ENCODE data around the gene CCDC82. TPM values are rescaled to one million over a fixed set of nuclear protein-coding genes. Genes with fewer than 3 reads are reported as not detected.

Gene CCDC82
- total RNA-seq, 1 donor from 2014 or later, result 68.8 TPM

DNA sequence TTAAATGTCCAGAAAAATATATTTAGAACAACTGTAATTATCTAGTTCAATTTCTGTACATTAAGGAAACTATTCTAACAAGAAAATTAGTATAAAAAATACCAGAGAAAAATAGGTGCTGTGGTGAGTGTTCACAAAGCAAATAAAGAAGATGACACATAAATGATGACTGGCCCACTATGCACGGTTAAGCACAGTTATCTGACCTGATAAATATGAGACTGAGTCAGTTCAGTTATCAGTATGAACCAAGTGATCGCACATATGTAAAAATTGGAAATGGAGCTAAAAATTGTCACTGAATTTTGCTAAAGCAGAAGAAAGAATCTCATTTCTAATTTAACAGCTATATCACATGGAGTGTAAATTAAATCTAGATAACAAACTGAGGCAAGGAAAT, 27.9 kb downstream of the CCDC82 start:
- no peak for DNase-seq

DNA sequence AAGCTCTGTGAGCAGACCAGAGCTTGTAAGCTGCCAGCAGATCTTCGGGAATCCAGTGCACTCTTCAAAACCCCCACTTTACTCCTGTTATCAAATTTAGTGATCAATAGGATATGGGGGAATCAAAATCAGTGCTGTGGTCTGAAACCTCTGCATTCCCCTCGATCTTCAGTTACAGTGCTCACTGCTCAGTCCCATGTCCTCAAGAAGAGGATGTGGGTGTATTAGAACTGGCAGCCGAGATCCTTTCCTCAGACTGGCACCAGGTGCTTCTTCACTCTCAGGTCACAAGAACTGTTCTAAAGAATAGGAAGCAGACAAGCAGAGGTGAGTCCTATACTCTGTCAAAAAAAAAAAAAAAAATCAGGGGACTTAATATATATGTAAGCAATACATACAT, 31.4 kb downstream of the CCDC82 start:
- no peak for DNase-seq

DNA sequence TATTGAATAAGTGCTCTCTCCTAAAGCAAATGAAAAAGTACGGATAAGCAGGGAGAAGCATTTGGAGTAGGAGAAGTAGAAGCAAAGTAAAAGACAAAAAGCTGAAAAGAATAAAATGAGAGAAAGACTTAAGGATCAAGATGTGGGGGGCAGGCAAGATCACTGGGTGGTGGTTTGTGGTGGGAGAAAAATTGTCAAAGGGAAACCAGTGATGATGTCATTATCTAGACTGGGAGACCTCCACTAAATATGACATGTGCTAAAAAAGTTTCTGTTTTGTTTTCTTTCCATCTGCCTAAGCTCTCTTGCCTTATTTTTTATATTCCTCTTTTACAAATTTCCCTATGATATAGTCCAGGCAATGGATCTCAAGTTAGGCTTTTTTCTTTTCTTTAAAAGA, 31.9 kb downstream of the CCDC82 start:
- no peak for DNase-seq

DNA sequence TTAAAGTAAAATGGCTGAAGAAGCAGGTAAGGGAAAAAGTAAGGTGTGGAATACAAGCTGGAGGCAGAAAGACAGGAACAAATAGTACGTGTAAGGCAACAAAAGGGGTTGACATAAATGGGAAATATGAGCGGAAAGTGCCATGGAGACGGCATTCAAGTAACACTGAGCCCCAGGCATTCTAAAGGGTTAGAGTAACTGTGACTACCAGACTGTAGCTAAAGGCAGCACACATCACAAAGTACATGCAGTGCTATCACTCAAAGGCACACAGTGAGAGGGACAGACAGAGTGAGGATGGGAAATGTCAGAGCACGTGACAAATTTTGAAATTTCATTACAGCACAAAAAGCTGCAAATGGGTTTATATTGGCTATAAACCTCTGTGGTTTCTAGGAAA, 32.9 kb downstream of the CCDC82 start:
- DNase-seq, result no peak

DNA sequence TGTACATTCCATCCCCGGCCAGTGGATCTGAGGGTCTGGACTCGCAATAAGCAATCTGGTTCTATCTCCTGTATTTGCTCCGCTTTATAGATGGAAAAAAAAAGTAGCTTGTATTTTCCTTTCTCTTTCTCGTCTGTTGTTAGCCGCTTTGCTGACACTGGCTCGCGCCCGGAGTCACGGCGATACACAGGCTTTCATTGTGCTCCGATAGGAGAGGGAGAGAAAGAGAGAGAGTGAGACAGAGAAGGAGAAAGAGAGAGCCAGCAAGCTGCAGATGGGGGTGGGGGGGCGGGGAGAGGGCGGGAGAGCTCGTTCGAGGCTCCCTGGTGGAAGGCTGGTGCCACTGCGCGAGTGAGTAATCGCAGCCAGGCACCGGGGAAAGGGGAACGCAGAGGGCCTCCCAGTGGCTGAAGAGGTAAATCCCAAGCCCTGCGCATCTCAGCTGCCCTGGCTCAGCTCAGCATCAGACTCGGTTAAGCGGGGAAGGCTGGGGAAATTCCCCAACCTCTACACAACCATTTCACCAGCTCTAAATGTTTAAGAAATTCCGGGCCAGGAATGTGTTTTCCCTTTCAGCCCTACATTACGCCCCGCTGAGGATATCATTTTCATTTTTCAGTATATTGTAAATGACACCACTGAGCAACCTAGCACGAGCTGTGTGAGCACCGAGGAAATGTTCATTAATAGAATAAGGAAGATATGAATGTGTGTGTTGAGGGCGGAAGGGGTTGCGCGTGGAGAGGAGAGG, 46.6 kb downstream of the CCDC82 start, which contains the start of gene MAML2:
Gene MAML2 (minus strand): TSS at position 235 of the 751 bp plus-strand sequence. CDS start 1,300 bp downstream, outside the sequence.
- DNase-seq, result peak; percentile 93

DNA sequence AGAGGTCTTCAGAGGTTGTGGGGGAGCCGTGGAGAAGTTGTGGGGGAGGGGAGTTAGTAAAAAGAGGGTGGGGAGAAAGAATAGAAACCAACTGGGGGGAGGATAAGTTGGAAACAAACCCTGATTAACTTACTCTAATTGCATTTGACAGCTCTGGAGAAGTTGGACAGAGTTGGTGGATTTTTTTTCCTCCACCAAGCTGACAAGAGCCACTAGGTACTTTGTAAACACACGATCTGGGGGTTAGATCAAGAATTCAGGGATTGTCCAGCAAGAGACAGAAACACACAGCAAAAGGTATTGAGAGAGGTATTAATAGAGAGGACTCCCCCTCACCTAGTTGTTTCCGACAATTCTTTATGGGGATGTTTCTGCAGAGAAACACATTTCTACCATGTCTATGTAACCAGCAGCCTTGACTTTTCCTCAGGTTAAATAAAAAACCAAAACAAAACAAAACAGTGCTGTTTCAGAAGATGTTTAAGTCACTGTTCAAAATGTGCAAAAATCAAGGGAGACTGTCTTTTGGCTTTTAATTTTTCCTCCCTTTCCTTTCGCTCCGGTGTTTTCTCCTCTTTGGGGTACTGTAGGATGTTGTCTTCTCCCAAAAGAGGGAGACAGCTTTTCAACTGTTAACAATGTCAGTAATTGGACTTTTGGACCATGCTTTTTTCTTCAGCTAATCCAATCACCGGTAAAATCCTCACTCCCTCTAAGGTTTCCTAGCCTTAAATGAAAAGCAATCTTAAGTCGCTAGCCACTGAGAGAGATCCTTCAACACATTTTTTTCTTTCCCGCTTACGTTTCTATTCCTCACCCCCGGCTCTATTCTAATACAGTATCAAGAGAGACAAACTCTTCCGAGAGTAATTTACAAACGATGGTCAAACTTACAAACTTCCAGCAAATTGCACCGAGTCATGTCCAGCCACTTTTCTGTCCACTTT, 47.4 kb downstream of the CCDC82 start:
- DNase-seq, result no peak

DNA sequence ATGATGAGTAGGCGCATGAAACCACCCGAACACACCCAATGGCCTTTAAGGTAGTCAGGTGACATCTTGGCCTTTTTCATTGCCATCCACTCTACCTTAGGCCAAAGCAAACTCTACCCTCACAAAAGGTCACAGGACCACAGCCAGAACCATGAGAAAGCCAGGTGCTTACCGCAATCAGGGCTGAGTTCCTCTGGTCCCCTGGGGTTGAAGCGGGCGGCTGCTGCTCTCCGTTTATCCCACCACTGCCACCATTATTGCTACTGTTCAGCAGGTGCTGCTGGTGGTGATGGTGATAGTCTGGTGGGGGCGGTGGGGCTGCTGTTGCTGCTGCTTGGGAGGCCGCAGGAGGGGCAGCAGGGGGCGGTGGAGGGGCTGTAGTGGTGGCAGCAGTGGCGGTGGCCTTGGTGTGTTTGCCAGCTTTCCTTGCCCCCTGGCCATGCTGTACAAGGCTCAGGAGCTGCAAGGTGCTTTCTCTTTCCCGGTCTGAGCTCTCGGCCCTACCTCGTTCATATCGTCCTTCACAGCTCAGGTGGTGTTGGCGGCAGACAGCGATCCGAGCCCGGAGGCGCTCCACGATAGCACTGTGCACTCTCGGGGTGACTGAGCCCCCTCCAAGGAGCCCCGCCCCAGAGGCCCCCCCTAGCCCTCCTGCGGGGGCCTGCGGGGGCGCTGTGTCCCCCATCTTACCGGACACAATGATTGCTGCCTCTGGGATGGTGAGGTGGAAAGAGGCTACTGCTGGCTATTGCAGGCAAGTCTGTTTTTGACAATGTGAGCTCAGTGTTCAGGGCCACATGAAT, 48.3 kb downstream of the CCDC82 start:
- DNase-seq, result no peak

DNA sequence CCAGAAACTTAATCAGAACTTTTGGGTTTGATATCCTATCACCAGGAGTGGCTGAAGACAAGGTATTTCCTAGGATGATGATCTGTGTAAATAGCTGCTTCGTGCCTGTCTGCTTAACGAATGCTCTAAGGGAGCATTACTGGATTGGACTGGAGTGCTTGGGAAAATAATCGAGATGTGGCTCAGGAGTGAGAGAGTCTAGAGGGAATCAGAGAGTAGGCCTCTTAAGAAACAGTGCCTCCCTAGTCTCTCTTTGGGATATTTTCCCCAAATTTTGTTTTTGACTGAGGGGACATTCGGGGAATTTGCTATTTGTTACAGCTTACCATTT, 49.2 kb downstream of the CCDC82 start:
- no peak for DNase-seq

DNA sequence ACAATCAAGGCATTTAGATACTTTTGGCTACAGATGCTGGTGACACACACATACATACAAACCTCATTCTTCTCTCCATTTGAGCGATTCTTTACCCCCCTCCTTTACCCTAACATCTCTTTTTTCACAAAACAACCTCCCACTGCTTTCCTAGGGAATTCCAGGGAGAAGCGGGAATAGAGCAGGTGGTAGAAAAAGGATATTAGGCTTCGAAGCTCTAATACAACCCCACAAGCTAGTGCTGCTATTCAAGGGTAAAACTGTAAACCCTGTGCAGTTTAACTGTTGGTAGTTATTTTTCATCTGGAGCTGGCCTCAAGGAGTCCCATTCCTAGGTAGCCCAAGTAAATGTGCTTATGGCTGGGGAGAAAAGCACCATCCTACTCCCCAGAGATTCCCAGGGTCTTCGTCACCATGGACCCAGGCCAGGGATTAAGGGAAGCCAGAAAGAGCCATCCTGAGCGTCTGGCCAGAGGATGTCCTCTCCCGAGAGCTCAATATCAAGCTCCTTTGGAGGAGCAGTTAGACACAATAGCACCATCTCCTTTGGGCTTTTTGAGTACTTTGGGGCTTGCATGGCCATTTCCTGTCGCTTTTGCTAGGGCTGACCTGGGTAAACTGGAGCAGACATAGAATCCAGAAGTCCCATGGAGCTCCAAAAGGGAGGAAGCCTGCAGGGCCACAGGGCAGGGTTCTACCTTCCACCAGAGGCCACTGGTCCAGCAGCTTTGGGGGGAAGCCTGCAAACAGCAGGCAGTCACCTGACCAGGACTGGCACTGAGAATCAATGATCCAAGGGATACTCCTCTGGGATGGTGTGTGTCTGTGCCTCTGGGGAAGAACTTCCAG, 49.8 kb downstream of the CCDC82 start:
- no peak for DNase-seq

DNA sequence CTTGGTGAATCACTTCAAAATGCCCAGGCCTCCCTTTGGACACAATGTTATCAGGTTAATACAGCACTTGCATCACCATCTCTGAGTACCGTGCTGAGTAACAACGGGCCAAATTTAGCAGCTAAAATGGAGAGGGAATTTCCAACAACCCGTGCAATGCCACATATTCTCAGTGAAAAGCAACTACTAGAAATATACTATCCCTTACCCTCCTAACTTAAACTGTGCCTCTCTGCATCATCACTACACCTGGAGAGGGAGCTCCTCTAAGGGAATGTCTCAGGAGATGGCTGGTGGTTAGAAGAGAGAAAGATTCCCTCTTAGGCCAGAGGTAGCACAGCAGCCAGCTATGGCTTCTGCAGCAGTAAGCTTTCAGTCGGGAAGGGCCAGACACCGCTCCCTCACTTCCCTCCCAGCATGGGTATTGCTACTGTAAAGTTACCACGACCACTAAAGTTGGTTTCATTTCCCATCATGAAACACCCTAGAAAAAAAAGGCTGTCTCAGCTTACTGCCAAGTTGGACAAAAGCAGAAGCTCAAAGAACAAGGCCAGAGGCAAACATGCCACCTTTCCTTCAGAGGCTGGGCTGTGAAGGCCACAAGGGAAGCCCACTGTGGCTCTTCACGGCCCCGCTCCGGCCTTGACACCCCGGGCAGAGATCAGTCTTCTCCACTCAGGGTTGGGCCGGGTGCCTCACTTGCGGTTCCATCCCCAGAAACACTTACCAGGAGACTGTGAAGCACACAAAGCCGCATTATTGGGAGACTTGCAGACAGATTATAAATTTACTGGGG, 50.6 kb downstream of the CCDC82 start:
- DNase-seq, result peak; percentile 28

DNA sequence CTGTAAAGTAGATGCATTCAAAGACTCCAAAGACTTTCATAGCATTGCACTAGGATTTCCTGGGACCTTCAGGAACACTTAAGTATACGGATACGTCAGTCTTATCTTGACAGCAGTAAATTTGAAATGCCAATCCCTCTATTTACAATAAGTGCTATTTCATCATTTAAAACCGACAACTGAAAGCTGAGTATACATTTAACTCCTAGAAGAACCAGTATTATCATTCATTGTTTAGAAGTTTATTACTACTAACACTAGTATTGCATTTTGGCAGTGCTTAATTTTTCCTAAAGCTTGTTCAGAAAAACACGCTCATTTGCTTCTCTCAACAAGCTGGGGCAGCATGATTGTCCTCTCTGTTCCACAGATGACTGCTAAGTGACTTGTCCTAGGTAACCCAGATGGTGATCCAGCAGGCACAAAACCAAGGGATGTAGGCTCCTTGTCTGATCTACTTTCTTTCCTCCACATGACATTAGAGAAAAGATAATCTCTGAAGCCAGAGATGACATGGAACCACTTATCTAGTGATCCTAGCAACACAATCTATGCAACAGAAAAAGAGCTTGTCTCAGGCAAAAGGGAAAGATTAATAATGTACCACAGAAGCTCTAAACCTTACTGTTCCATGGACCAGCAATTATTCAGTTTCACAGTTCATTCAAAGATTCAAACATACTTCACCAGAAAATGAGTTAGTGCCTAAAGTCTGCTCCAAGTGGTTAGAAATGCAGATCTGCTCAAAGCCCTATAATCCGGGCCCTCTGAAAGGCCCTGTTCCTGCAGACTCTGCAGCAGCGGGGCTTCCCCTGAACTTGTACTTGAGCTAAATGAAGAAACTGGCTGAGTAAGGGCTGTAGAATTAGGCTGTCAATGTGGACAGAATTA, 51.9 kb downstream of the CCDC82 start:
- DNase-seq, result no peak

DNA sequence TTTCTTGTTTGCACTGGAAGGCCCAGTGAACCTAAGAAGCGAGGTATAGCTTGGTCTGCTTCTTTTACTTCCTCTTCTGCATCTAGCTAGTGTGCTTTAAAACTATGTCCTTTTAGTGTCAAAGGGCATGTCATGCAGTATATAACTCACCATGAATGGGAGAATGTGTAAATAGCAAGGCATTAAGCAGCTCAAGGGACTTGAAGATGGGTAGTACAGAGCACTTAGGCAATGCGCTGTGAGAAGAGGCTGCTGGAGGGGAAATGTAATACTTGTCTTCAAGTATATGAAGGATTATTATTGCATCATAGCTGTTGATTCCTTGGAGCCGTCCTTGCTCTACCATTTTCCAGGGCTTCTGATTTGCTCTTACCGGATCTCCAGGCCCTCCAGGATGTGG, 54.3 kb downstream of the CCDC82 start:
- DNase-seq, result no peak

DNA sequence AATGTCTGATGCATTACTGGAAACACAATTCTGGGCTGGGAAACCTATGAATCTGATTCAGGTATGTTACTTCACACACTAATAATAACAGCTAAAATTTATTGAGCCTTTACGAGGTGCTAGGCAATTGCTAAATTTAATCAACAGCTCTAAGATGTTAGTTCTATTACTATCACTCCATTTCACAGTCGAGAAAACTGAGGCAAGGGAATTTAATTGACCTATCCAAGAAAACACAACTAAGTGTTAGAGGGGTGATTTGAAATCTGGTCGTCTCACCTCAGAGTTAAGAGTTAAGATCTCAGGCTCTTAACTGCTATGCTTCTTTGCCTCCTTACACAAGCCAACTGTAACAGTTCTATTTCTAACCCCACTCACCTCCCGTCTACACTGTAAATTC, 55.5 kb downstream of the CCDC82 start:
- DNase-seq, result no peak

DNA sequence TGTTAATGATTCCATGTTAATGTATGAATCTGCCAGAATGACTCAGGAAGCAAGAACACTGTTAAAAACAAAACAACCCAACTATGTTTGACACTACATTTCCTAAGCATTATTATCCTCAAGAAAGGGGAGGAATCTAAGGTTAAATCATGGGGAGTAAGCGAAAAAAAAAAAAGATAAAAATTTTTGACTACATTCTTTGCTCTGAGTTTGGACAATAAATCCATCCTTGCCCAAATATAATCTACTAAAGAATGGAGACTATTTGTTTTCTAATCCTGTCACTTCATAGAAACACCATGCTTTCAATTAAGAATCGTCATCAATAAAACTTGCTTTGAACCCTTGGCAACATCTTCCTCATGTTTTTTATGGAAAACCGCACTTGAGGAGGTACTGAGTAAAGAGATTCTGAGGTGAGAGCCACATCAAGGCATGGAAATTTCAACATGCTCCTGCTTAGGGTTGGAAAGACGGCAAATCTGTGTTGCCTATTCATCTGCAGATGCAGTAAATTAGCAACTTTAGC, 56.5 kb downstream of the CCDC82 start:
- DNase-seq, result no peak

DNA sequence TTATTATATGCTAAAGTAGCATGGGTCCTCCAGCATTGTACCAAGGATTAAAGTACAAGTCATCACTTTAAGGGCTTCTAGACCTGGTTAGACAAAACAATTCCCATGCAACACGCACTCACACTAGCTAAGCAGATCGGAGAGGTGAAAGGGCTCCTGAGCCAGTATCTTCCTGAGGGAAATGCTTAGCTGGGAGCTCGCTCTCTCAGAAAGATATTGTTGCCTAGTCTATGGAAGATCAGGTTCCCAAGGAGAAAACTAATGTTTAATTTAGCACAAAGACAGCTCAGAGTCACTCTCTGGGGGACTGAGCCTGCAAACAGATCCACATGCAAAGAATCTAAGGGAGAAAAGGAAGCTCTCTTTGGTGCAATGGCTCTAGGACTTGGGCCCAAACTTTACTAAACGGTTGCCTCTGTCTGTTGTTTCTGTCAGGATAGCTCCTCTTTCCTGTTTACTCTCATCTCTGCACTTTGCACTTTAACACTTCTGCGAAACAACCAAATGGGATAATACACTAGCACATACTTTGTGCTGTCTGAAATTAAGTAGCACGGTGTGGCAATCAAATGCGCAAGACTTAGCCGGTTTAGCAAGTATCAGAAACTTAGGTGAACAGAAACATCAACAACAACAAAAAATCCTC, 57.5 kb downstream of the CCDC82 start:
- no peak for DNase-seq

DNA sequence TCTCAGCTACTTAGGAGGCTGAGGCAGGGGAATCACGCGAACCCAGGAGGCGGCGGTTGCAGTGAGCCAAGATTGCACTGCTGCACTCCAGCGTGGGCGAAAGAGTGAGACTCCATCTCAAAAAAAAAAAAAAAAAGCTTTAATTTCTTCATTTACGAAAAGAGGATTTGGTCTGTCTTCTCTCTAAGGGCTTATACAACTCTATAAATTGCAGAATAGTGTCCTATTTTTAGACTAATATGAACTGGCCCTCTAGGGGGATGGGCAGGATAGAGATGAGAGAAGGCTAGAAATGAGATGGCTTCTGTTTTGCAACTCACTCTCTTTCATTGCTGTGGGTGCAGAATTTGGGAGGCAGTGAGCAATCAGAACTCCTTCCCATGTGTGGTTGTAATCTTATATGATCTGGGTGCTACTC, 58.0 kb downstream of the CCDC82 start:
- no peak for DNase-seq

DNA sequence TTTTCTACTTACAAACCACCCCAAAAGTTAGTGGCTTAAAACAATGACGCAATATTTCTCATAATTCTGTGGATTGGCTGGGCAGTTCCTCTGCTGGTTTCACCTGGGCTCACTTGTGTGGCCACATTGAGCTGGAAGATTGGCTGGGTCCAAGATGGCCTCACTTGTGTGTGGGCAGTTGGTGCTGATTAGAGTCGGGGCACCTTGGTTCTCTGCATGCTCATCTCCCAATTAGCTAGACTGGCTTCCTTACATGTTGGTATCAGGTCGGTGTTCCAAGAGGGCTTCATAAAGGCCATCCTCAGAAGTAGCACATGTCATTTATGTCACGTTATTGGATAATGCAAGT, 59.2 kb downstream of the CCDC82 start:
- no peak for DNase-seq

DNA sequence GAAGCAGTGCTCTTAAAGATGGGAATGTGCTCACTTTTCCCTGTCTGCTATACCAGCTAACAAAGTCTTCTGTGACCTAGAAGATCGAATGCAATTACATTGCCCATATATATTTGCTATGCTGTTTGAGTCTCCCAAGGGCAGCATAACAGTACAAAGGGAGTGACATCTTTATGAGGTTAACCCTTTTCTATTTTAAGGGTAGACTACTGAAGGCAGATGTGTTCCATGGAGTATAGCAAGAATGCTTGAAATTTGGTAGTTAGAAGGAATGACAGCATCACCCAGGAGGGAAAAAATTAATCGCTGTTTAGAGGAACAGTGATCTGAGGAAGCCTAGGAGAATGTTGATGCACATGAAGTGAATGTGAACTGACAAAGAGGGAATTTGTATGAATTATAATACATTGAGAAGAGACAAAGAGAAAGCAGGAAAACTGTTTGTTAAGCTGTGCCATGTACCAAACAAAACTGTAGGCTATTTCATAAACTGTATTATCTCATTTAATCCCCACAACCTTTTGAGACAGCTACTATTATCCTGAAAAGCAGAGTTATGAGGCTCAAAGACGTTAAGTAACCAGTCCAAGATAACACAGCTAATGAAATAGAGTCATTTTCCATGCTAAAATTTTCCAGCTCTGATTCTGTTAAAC, 59.7 kb downstream of the CCDC82 start:
- no peak for DNase-seq

DNA sequence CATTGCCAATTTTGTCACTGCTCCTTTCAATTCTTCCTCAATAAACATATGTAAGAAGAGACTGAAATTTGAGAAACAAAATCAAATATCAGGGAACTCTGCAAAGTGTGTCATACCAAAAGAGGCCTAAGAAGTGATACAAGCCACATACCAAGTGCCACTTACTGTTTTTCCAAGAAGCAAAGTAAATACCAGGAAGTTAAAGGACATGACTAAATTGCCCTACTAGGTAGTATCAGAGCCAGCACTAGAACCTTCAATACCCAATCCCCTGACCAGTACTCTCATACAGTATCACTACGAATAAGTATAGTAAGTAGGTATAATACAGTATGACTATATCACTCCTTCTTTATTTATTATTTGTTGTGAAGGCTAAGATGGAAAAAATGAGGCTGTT, 60.3 kb downstream of the CCDC82 start:
- DNase-seq, result no peak

All from occipital lobe (tissue), 2 donors.